ENCODE measurements around the gene ATRIP.

DNA sequence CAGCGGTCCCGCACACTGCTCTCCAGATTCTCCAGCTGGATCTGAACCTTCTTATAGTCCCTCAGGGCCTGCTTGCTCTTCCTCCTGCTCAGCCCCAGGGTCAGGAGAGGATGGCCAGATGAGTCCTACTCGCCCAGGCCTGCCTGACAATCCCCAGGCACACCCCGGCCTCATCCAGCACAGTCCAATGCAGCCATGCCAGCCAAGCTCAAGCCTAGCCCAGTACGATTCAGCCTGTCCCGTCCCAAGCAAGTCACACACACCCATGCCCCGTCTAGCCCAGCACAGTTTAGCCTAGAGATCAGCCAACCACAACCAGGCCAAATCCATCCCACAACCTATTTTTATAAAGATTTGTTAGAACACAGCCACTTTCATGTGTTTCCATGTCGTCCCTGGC is 33.5 kb upstream of the ATRIP start:
- TF ChIP-seq CTCF (tag by site-specific recombination; IDR thresholded peaks at IDR 0.05), result no peak
- no peak for TF ChIP-seq ZNF561 (tag by site-specific recombination; IDR thresholded peaks at IDR 0.05; ENCODE audit: borderline replicate concordance)
- no peak for TF ChIP-seq ZNF391 (tag by site-specific recombination; IDR thresholded peaks at IDR 0.05; ENCODE audit: borderline replicate concordance, low read depth)
- no peak for TF ChIP-seq ZNF146 (tag by site-specific recombination; IDR thresholded peaks at IDR 0.05)
- TF ChIP-seq ZBTB21 (tag by site-specific recombination; IDR thresholded peaks at IDR 0.05), result no peak
